ENCODE data around the gene KRTAP12-3. TPM values are rescaled to one million over a fixed set of nuclear protein-coding genes. Genes with fewer than 3 reads are reported as not detected.

The KRTAP12-3 gene
- total and polyA plus RNA-seq, 2 donors (not counting 1 experiment from before 2014, with no cell fraction given): not detected

DNA sequence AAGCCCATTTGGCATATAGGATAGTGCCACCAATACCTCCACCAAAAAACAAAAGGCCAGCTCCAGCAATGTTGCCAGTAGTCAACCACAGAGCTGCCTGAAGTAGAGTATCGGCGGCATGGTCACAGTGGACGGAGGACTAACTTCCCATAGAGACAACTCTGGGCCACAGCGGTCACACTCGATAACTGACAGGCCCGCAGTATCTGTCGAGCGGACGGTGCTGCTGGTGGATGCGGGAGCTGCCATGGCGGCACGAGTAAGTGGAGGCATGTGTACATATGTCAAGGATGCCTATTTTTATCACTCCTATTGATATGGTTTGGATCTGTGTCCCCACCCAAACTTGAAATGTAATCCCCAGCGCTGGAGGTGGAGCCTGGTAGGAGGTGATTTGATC lies 20.1 kb downstream of the KRTAP12-3 start:
- TF ChIP-seq CTCF (IDR thresholded peaks at IDR 0.05) (no peak), EZH2 (IDR thresholded peaks at IDR 0.05; ENCODE audit: borderline replicate concordance, insufficient read depth, low read depth, low read length, poor library complexity, severe bottlenecking) (no peak)
- no peak for DNase-seq
- intact Hi-C loops (cut with micrococcal nuclease): no loop called here
- Histone ChIP-seq H3K9ac (ENCODE audit: low read length) (no peak overlapping the region), H3K4me3 (ENCODE audit: control extremely low read depth in 1 of 5, extremely low read depth in 1 of 5, insufficient read depth in 1 of 5, low read depth in 2 of 5, low read length in 4 of 5) (no peak overlapping the region), H4K20me1 (ENCODE audit: control insufficient read depth, insufficient read depth, low read length, poor library complexity, severe bottlenecking) (no peaks in the 10 kb centered on the region), H3K4me1 (ENCODE audit: control insufficient read depth in 2 of 2, insufficient read depth in 2 of 2, low read length in 2 of 2) (no peaks in the 10 kb centered on the region), H3K9me3 (ENCODE audit: control extremely low read depth in 1 of 3, control insufficient read depth in 2 of 3, insufficient read depth in 1 of 3, low read length in 2 of 3) (peaks cover 1 to 4% (median 4%) of the 10 kb centered on the region in 3 donors), H3K27ac (ENCODE audit: low read length in 2 of 2) (no peak overlapping the region), H3K4me2 (replicated peaks; ENCODE audit: low read depth, low read length, poor library complexity, severe bottlenecking) (no peak overlapping the region), H3K27me3 (replicated peaks in 1 of 4; ENCODE audit: control extremely low read depth in 1 of 4, control insufficient read depth in 3 of 4, insufficient read depth in 4 of 4, low read length in 3 of 4) (peaks cover 0 to 8% (median 1%) of the 10 kb centered on the region in 4 experiments), H3K36me3 (replicated peaks in 1 of 2; ENCODE audit: control extremely low read depth in 1 of 2, control insufficient read depth in 1 of 2, extremely low read depth in 1 of 2, insufficient read depth in 2 of 2, low read length in 1 of 2) (no peaks in the 10 kb centered on the region), H3K79me2 (ENCODE audit: control insufficient read depth, insufficient read depth, low read length) (no peaks in the 10 kb centered on the region), H2AFZ (ENCODE audit: insufficient read depth, low read depth, low read length, poor library complexity, severe bottlenecking) (no peak overlapping the region)
- ChIA-PET CTCF (no interaction called here), POLR2A (no interaction called here)
- Mint-ChIP-seq H3K27ac (no peak overlapping the region), H3K27me3 (peaks cover 47% of the 10 kb centered on the region), H3K4me3 (no peak overlapping the region), H3K9me3 (ENCODE audit: insufficient read depth) (peaks cover 4% of the 10 kb centered on the region), H3K4me1 (no peaks in the 10 kb centered on the region)
- WGBS (ENCODE audit: insufficient coverage): 97% methylated on average over 6 of the region's 13 CpGs
- no peak for ATAC-seq (ENCODE audit: low read depth)

DNA sequence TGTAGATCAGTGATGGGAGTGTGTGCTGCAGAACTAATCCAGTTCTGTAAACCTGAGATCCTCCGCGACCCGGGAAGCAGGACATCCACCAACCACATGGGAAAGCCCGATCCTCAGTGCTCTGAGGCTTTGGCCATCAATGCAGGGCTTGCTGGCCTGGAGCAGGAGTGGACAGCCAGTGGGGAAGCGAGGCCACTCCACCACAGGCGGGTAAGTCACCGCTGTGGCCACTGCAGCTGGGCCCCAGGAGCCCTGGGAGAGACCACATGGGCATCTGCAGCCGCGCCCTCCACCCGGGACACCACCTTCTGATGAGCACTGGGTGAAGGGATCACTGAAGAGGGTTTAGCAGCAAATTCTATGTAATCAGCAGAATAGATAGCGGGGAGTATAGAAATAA lies 23.4 kb downstream of the KRTAP12-3 start:
- ATAC-seq (ENCODE audit: low read depth): no peak
- Histone ChIP-seq H3K4me2 (replicated peaks; ENCODE audit: low read depth, low read length, poor library complexity, severe bottlenecking) (no peak overlapping the region), H3K36me3 (replicated peaks in 1 of 2; ENCODE audit: control extremely low read depth in 1 of 2, control insufficient read depth in 1 of 2, extremely low read depth in 1 of 2, insufficient read depth in 2 of 2, low read length in 1 of 2) (no peaks in the 10 kb centered on the region), H3K4me3 (ENCODE audit: control extremely low read depth in 1 of 5, extremely low read depth in 1 of 5, insufficient read depth in 1 of 5, low read depth in 2 of 5, low read length in 4 of 5) (no peak overlapping the region), H3K79me2 (ENCODE audit: control insufficient read depth, insufficient read depth, low read length) (no peaks in the 10 kb centered on the region), H3K27me3 (replicated peaks in 1 of 4; ENCODE audit: control extremely low read depth in 1 of 4, control insufficient read depth in 3 of 4, insufficient read depth in 4 of 4, low read length in 3 of 4) (peaks cover 0 to 9% (median 1%) of the 10 kb centered on the region in 4 experiments), H3K27ac (ENCODE audit: low read length in 2 of 2) (no peak overlapping the region), H2AFZ (ENCODE audit: insufficient read depth, low read depth, low read length, poor library complexity, severe bottlenecking) (no peak overlapping the region), H3K9me3 (ENCODE audit: control extremely low read depth in 1 of 3, control insufficient read depth in 2 of 3, insufficient read depth in 1 of 3, low read length in 2 of 3) (peaks cover 0 to 8% (median 0%) of the 10 kb centered on the region in 3 donors), H3K9ac (ENCODE audit: low read length) (no peak overlapping the region), H4K20me1 (ENCODE audit: control insufficient read depth, insufficient read depth, low read length, poor library complexity, severe bottlenecking) (no peaks in the 10 kb centered on the region), H3K4me1 (ENCODE audit: control insufficient read depth in 2 of 2, insufficient read depth in 2 of 2, low read length in 2 of 2) (no peaks in the 10 kb centered on the region)
- Mint-ChIP-seq H3K27me3 (peaks cover 50% of the 10 kb centered on the region), H3K27ac (no peak overlapping the region), H3K4me1 (no peaks in the 10 kb centered on the region), H3K4me3 (no peak overlapping the region), H3K9me3 (ENCODE audit: insufficient read depth) (no peaks in the 10 kb centered on the region)
- WGBS (ENCODE audit: insufficient coverage): 75% methylated on average over 6 of the region's 11 CpGs
- POLR2A ChIA-PET: no interaction called here
- TF ChIP-seq EZH2 (IDR thresholded peaks at IDR 0.05; ENCODE audit: borderline replicate concordance, insufficient read depth, low read depth, low read length, poor library complexity, severe bottlenecking) (no peak), CTCF (IDR thresholded peaks at IDR 0.05) (no peak)
- CTCF ChIA-PET: no interaction called here
- DNase-seq: no peak
- intact Hi-C loops (cut with micrococcal nuclease): no loop called here
